RWPE1 (cell line): ENCODE measurements around the gene MADCAM1.

Experiments
- CTCF ChIA-PET: fragments of 350-600 bp; sonication (Branson Sonifier 250); formaldehyde crosslinking; extraction: SDS; loops from one replicate; lab custom pipeline; 2021; lab: Yijun Ruan, JAX
- POLR2A ChIA-PET: fragments of 400-600 bp; formaldehyde crosslinking; extraction: SDS; loops from one replicate; lab custom pipeline; 2020; ENCODE audit warnings: antibody characterized with exemption; ENCODE audit not compliant: low non-redundant PET; lab: Yijun Ruan, JAX
- DNase-seq: peaks from one replicate; pipeline ENCODE4 v3.0.0; 2012; ENCODE audit warnings: low spot score
- H3K27ac ChIP-seq: fragments of 450-650 bp; 2 replicates; pipeline ENCODE4 v1.5.1; 2017
- TF ChIP-seq, protein P1 (sequence below): fragments of 450-650 bp; conservative IDR thresholded peaks from 2 replicates; pipeline ENCODE4 v1.5.1; 2017; ENCODE audit warnings: low read depth, mild to moderate bottlenecking

MADCAM1 gene

DNA sequence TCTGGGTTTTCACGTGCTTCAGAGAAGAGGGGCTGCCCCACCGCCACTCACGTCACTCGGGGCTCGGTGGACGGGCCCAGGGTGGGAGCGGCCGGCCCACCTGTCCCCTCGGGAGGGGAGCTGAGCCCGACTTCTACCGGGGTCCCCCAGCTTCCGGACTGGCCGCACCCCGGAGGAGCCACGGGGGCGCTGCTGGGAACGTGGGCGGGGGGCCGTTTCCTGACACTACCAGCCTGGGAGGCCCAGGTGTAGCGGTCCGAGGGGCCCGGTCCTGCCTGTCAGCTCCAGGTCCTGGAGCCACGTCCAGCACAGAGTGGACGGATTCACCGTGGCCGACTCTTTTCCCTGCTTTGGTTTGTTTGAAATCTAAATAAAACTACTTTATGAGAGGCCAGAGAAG, 45.4 kb downstream of the MADCAM1 start:
- ChIA-PET POLR2A (no interaction called here), CTCF (interaction anchor here (0.8 kb wide), 1 partner anchor 20 kb away, joined by 3 read pairs; no protein-coding TSS in a partner anchor)

DNA sequence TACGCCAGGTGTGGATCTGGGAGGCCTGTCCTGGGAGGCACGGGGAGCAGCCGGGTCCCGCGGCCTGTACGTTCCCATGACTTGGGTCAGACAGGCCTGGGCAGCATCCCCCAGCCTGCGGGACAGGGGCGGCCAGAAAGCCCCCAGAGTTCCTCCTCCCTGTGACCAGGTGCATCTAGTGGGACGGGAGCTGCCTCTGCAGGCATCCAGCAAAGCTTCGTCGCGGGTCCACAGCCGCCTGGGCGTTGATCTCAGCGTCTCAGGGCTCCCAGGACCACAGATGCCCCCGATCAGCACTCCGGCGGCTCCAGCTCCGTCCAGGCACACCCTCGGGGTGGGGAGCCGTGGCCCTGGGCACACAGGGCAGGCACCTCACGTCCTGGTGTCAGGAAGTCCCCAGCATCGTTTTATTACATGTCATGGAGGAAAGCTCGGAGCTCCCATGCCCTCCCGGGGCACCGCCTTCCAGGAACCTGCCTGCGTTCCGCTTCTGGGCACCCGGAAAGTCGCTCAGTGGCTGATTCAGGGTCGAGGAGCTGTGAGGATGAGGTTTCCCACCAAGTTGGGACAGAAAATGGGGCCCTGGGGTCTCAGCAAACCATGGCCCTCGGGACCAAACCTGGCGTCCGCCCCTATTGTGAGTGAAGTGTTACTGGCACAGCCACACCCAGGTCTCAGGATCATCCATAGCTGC, 46.0 kb downstream of the MADCAM1 start:
- H3K27ac ChIP-seq, result peak overlapping the region; percentile 20
- no peak for DNase-seq
- ChIA-PET CTCF (interaction anchor here (0.6 to 0.8 kb wide), 2 partner anchors 17 to 21 kb away, joined by 3 read pairs; no protein-coding TSS in a partner anchor), POLR2A (interaction anchor here (1.0 kb wide), 1 partner anchor 10 kb away, joined by 3 read pairs; no protein-coding TSS in a partner anchor)
- TF ChIP-seq, protein P1, sequence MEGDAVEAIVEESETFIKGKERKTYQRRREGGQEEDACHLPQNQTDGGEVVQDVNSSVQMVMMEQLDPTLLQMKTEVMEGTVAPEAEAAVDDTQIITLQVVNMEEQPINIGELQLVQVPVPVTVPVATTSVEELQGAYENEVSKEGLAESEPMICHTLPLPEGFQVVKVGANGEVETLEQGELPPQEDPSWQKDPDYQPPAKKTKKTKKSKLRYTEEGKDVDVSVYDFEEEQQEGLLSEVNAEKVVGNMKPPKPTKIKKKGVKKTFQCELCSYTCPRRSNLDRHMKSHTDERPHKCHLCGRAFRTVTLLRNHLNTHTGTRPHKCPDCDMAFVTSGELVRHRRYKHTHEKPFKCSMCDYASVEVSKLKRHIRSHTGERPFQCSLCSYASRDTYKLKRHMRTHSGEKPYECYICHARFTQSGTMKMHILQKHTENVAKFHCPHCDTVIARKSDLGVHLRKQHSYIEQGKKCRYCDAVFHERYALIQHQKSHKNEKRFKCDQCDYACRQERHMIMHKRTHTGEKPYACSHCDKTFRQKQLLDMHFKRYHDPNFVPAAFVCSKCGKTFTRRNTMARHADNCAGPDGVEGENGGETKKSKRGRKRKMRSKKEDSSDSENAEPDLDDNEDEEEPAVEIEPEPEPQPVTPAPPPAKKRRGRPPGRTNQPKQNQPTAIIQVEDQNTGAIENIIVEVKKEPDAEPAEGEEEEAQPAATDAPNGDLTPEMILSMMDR, result no peak

More for the DNA sequence above, 45.4 kb downstream of the MADCAM1 start:
- TF ChIP-seq, protein P1, result no peak
- DNase-seq, result no peak
- H3K27ac ChIP-seq, result peak overlapping the region; percentile 20

DNA sequence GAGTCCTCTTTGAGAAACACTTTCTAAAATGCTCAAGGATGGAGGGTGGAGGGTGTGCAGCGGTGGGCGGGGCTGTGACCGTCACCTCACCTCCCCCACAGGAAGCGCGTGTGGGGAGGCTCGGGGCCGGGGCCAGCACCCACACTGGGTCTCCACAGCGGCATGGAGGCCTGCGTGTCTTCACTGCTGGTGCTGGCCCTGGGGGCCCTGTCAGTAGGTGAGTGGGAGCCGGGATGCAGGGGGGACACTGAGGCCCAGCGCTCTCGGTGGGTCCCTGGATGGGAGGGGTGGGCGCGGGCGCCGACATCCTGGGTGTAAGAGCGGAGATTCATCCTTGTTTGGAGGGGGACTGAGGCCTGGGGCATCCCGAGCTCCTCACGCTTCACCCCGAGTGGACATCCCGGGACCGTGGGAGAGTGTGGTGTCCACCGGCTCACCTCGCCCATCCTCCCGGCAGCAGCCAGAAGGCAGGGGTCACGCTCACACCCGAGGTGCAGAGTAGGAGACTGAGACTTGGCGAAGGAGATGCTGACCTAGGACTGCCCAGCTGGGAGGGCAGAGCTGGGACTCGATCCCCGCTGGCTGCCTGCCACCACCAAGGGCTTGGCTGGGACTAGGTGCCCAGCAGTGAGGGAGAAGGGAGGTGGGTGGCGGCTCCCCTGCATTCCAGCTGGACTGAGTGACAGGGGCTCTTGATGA, 47.8 kb downstream of the MADCAM1 start, which contains the start of gene GZMM:
TSS of gene GZMM (plus strand) at position 144 of the 699 bp plus-strand sequence. CDS start at position 163, 19 bp downstream.
- DNase-seq, result no peak
- TF ChIP-seq, protein P1, result no peak
- CTCF ChIA-PET, result no interaction called here
- H3K27ac ChIP-seq, result peak within 1 kb of the TSS; percentile 20
- POLR2A ChIA-PET, result no interaction called here

DNA sequence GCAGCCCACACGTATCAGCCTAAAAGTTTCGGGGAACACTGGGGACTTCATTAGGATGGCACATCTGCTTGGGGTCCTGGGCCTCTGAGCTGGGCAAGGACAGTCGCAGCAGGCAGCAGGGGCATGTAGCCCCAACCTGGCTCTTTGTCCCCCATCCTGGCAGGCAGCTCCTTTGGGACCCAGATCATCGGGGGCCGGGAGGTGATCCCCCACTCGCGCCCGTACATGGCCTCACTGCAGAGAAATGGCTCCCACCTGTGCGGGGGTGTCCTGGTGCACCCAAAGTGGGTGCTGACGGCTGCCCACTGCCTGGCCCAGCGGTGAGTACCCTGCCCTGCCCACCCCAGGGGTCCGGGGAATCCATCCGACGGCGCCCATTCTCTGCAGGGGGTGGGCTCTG, 50.8 kb downstream of the MADCAM1 start:
- ChIA-PET POLR2A (no interaction called here), CTCF (no interaction called here)
- no peak overlapping the region for H3K27ac ChIP-seq
- TF ChIP-seq, protein P1, result no peak
- DNase-seq, result no peak

DNA sequence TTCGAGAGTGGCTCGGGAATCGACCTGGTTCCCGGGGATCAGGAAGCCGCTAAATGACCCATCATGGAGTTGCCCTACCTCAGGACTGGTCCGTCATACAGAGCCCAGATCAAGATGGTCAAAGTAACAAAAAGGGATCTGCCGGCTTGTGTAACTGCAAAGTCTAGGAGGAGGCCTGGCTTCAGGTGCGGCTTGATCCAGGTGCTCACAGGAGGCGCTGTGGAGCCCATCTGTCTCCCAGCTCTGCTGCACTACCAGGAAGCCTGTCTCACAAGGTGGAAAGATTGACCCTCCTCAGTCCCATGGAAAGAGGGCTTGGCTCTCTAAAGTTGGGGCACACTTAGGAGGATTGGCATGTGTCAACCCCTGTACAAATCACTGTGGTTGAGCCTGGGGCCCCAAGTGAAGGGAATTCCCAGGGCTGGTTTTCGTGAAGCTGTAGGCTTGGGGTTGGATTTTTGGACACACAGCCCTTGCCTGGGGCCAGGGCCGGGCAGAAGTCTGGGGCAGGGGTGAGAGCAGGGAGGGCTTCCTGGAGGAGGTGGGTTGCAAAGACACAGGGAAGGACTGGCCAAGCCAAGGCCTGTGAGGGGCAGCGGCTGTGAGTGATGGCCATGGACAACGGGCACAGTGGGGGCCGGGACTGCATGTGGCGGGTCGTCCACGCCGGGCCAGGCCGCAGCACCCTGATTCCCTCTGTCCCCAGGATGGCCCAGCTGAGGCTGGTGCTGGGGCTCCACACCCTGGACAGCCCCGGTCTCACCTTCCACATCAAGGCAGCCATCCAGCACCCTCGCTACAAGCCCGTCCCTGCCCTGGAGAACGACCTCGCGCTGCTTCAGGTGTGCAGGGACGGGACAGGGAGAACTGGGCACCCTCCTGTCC, 51.8 kb downstream of the MADCAM1 start:
- ChIA-PET POLR2A (no interaction called here), CTCF (no interaction called here)
- no peak overlapping the region for H3K27ac ChIP-seq
- TF ChIP-seq, protein P1, result no peak
- no peak for DNase-seq
